ENCODE results near the gene ZNF506.
"Not testable (repeated sequence)": the region's sequence is repeated elsewhere in the genome, so short reads cannot be mapped to it uniquely, and the experiment has no call there.

ZNF506 gene

GRCh38 chr19:19778666-19779065 lies 42.9 kb downstream of the ZNF506 start:
- no peak for DNase-seq (ENCODE audit: low read depth, low spot score)
- POLR2A ChIA-PET: interaction anchor here (1.1 kb wide), 1 partner anchor 43 kb away, joined by 3 read pairs; the partner anchor contains the start of gene ZNF506
- TF ChIP-seq CTCF (IDR thresholded peaks at IDR 0.05; ENCODE audit: insufficient read depth, low read length, missing control alignments): no peak
- no peak overlapping the region for H3K4me3 ChIP-seq (ENCODE audit: low read depth, low read length)
- CTCF ChIA-PET: no interaction called here

- CTCF ChIA-PET: interaction anchor here (0.9 kb wide), 1 partner anchor 222 kb away, joined by 3 read pairs; no protein-coding TSS in a partner anchor
- no peak for DNase-seq (ENCODE audit: low read depth, low spot score)
- H3K4me3 ChIP-seq (ENCODE audit: low read depth, low read length): no peak overlapping the region; the same call in 1 of the 2 replicates
- no peak for TF ChIP-seq CTCF (IDR thresholded peaks at IDR 0.05; ENCODE audit: insufficient read depth, low read length, missing control alignments)
- POLR2A ChIA-PET: interaction anchor here (1.1 kb wide), 1 partner anchor 44 kb away, joined by 3 read pairs; the partner anchor contains the start of gene ZNF506
Observed at GRCh38 chr19:19777692-19778091, 43.9 kb downstream of the ZNF506 start.

GRCh38 chr19:19776206-19777008 lies 45.1 kb downstream of the ZNF506 start:
- CTCF ChIA-PET: interaction anchor here (0.7 to 1.5 kb wide), 2 partner anchors 10 to 14 kb away, joined by 3 to 5 read pairs; no protein-coding TSS in a partner anchor

GRCh38 chr19:19775891-19776205 lies 45.7 kb downstream of the ZNF506 start:
- TF ChIP-seq CTCF (IDR thresholded peaks at IDR 0.05; ENCODE audit: insufficient read depth, low read length, missing control alignments): no peak
- CTCF ChIA-PET: interaction anchor here (1.5 kb wide), 1 partner anchor 14 kb away, joined by 5 read pairs; no protein-coding TSS in a partner anchor
- H3K4me3 ChIP-seq (ENCODE audit: low read depth, low read length): peak overlapping the region; percentile 95
- POLR2A ChIA-PET: interaction anchor here (0.7 to 1.8 kb wide), 7 partner anchors 12 to 125 kb away, joined by 3 to 11 read pairs (median 4); partner anchors contain the start of genes ZNF101, ZNF253, ZNF506 and ZNF93
- no peak for DNase-seq (ENCODE audit: low read depth, low spot score)

More at GRCh38 chr19:19776206-19777008, 45.1 kb downstream of the ZNF506 start:
- peak; percentile 91 for DNase-seq (ENCODE audit: low read depth, low spot score)
- peak; percentile 3 for TF ChIP-seq CTCF (IDR thresholded peaks at IDR 0.05; ENCODE audit: insufficient read depth, low read length, missing control alignments)
- POLR2A ChIA-PET: interaction anchor here (0.6 to 1.8 kb wide), 9 partner anchors 12 to 124 kb away, joined by 3 to 11 read pairs (median 4); partner anchors contain the start of genes ZNF101, ZNF253, ZNF506 and ZNF93
- peak overlapping the region; percentile 95 for H3K4me3 ChIP-seq (ENCODE audit: low read depth, low read length)

- TF ChIP-seq CTCF (IDR thresholded peaks at IDR 0.05; ENCODE audit: insufficient read depth, low read length, missing control alignments): no peak
- ChIA-PET POLR2A (no interaction called here), CTCF (no interaction called here)
- H3K4me3 ChIP-seq (ENCODE audit: low read depth, low read length): no peak overlapping the region
- DNase-seq (ENCODE audit: low read depth, low spot score): no peak
Observed at GRCh38 chr19:19774354-19775033, 47.1 kb downstream of the ZNF506 start.

- POLR2A ChIA-PET: not testable (repeated sequence)
Observed at GRCh38 chr19:19771963-19772362, 49.6 kb downstream of the ZNF506 start.

GRCh38 chr19:19769971-19770370 lies 51.6 kb downstream of the ZNF506 start:
- CTCF ChIA-PET; POLR2A ChIA-PET; H3K4me3 ChIP-seq (ENCODE audit: low read depth, low read length): not testable (repeated sequence)

More at GRCh38 chr19:19771963-19772362, 49.6 kb downstream of the ZNF506 start:
- DNase-seq (ENCODE audit: low read depth, low spot score); CTCF ChIA-PET; H3K4me3 ChIP-seq (ENCODE audit: low read depth, low read length): not testable (repeated sequence)

More at GRCh38 chr19:19769971-19770370, 51.6 kb downstream of the ZNF506 start:
- DNase-seq (ENCODE audit: low read depth, low spot score): not testable (repeated sequence)

All from AG04449 (cell line).